ENCODE data around the gene RNF175.
A peak's percentile ranks its signal among the peaks of the same experiment; 100 is the strongest.

RNF175 gene

GRCh38 chr4:153747406-153747955 is 12.3 kb downstream of the RNF175 start:
- DNase-seq (ENCODE audit: insufficient read length, low spot score) (no peak), FAIRE-seq (no peak)
- no peak for TF ChIP-seq POLR2A (IDR thresholded peaks at IDR 0.05; ENCODE audit: low read depth, low read length)

- no peak for FAIRE-seq
- no peak for DNase-seq (ENCODE audit: insufficient read length, low spot score)
- no peak for TF ChIP-seq POLR2A (IDR thresholded peaks at IDR 0.05; ENCODE audit: low read depth, low read length)
These were observed 14.2 kb downstream of the RNF175 start for GRCh38 chr4:153745651-153746050.

GRCh38 chr4:153741541-153741940 is 18.3 kb downstream of the RNF175 start:
- TF ChIP-seq POLR2A (IDR thresholded peaks at IDR 0.05; ENCODE audit: low read depth, low read length): no peak
- no peak for FAIRE-seq
- DNase-seq (ENCODE audit: insufficient read length, low spot score): no peak

- no peak for FAIRE-seq
- TF ChIP-seq POLR2A (IDR thresholded peaks at IDR 0.05; ENCODE audit: low read depth, low read length): no peak
- DNase-seq (ENCODE audit: insufficient read length, low spot score): no peak
These were observed 23.8 kb downstream of the RNF175 start for GRCh38 chr4:153735906-153736461.

GRCh38 chr4:153733751-153734448 is 25.9 kb downstream of the RNF175 start:
- DNase-seq (ENCODE audit: insufficient read length, low spot score) (no peak), FAIRE-seq (no peak)
- TF ChIP-seq POLR2A (IDR thresholded peaks at IDR 0.05; ENCODE audit: low read depth, low read length): no peak

- FAIRE-seq (peak; percentile 73), DNase-seq (ENCODE audit: insufficient read length, low spot score) (peak; percentile 35)
- TF ChIP-seq POLR2A (IDR thresholded peaks at IDR 0.05; ENCODE audit: low read depth, low read length): no peak
These were observed 28.6 kb downstream of the RNF175 start for GRCh38 chr4:153731239-153731638.

- DNase-seq (ENCODE audit: insufficient read length, low spot score): no peak
- no peak for TF ChIP-seq POLR2A (IDR thresholded peaks at IDR 0.05; ENCODE audit: low read depth, low read length)
- no peak for FAIRE-seq
These were observed 29.9 kb downstream of the RNF175 start for GRCh38 chr4:153729895-153730294.

GRCh38 chr4:153728660-153729059 is 31.2 kb downstream of the RNF175 start:
- no peak for DNase-seq (ENCODE audit: insufficient read length, low spot score)

GRCh38 chr4:153728151-153728550 is 31.7 kb downstream of the RNF175 start:
- no peak for DNase-seq (ENCODE audit: insufficient read length, low spot score)
- no peak for TF ChIP-seq POLR2A (IDR thresholded peaks at IDR 0.05; ENCODE audit: low read depth, low read length)
- no peak for FAIRE-seq

More at GRCh38 chr4:153728660-153729059, 31.2 kb downstream of the RNF175 start:
- TF ChIP-seq POLR2A (IDR thresholded peaks at IDR 0.05; ENCODE audit: low read depth, low read length): no peak
- no peak for FAIRE-seq

- no peak for FAIRE-seq
- no peak for TF ChIP-seq POLR2A (IDR thresholded peaks at IDR 0.05; ENCODE audit: low read depth, low read length)
- no peak for DNase-seq (ENCODE audit: insufficient read length, low spot score)
These were observed 34.0 kb downstream of the RNF175 start for GRCh38 chr4:153725831-153726154.

- DNase-seq (ENCODE audit: insufficient read length, low spot score) (no peak), FAIRE-seq (no peak)
- no peak for TF ChIP-seq POLR2A (IDR thresholded peaks at IDR 0.05; ENCODE audit: low read depth, low read length)
These were observed 34.5 kb downstream of the RNF175 start for GRCh38 chr4:153725136-153725830.

- DNase-seq (ENCODE audit: insufficient read length, low spot score) (no peak), FAIRE-seq (no peak)
- TF ChIP-seq POLR2A (IDR thresholded peaks at IDR 0.05; ENCODE audit: low read depth, low read length): no peak
These were observed 35.2 kb downstream of the RNF175 start for GRCh38 chr4:153724606-153725005.

GRCh38 chr4:153722036-153722435 is 37.8 kb downstream of the RNF175 start:
- no peak for TF ChIP-seq POLR2A (IDR thresholded peaks at IDR 0.05; ENCODE audit: low read depth, low read length)
- no peak for FAIRE-seq
- DNase-seq (ENCODE audit: insufficient read length, low spot score): no peak

- FAIRE-seq (no peak), DNase-seq (ENCODE audit: insufficient read length, low spot score) (no peak)
- no peak for TF ChIP-seq POLR2A (IDR thresholded peaks at IDR 0.05; ENCODE audit: low read depth, low read length)
These were observed 45.8 kb downstream of the RNF175 start for GRCh38 chr4:153713866-153714646.

Data from H54 (cell line).